Hippocampal formation (tissue), 2 donors: ENCODE data around the gene ANGPTL2.
"Not testable (repeated sequence)": the region's sequence is repeated elsewhere in the genome, so short reads cannot be mapped to it uniquely, and the experiment has no call there.

ENCODE experiments used
- DNase-seq, 2 donors: peaks; one replicate each; lab custom pipeline; 2025; lab: John Stamatoyannopoulos, UW

Gene ANGPTL2

GRCh38 chr9:127154390-127155191, 32.2 kb upstream of the ANGPTL2 start:
- DNase-seq, result peak; percentile 48 to 59

- DNase-seq, result no peak
Measured at GRCh38 chr9:127154003-127154389, 31.6 kb upstream of the ANGPTL2 start.

- DNase-seq, result no peak
Measured at GRCh38 chr9:127153501-127153900, 31.1 kb upstream of the ANGPTL2 start.

DNA sequence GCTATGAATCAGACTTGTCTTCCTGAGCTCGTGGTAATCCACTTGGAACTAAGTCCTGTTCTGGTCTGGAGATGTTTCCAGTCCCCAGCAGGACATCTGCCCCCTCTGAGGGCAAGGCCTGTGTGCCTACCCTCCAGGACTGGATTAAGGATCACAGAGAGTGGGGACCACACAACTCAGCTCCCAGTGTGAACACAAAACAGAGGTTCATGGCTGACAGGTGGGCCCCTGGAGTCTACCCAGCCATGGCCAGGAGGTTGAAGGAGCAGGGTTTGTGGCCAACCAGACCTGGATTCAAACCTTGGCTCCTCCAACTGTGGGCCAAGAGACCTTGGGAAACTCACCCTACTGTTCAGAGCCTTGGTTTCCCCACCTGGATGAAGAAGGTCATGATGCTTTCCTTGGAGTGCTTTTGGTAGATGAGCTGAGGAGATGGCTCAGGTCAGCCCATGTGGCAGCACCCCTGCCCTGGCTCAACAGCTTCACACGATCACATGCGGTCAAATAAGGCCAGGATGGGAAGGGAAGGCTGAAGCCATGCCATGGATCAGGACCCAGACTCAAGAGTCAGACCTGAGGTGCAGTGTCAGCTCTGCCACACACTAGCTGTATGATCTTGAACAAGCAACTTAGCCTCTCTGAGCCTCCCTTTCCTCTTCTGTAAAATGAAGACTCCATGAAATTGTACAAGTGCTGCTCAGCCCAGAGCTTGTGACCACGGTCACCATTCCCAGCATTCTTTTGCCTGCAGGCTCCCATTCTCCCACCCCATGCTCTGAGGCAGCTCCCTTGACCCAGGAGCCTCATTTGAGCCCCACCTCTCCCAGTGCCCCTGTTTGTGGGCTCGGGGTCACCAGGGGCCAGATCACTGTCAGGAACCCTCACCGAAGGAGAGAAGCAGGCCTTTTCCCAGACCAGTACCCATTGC, 27.3 kb upstream of the ANGPTL2 start:
- DNase-seq, result no peak

- DNase-seq, result no peak
Measured at GRCh38 chr9:127149010-127149409, 26.6 kb upstream of the ANGPTL2 start.

GRCh38 chr9:127148014-127148413, 25.6 kb upstream of the ANGPTL2 start:
- DNase-seq, result no peak

GRCh38 chr9:127147251-127147650, 24.8 kb upstream of the ANGPTL2 start:
- no peak for DNase-seq

- DNase-seq, result not testable (repeated sequence)
Measured at GRCh38 chr9:127146841-127147240, 24.4 kb upstream of the ANGPTL2 start.

DNA sequence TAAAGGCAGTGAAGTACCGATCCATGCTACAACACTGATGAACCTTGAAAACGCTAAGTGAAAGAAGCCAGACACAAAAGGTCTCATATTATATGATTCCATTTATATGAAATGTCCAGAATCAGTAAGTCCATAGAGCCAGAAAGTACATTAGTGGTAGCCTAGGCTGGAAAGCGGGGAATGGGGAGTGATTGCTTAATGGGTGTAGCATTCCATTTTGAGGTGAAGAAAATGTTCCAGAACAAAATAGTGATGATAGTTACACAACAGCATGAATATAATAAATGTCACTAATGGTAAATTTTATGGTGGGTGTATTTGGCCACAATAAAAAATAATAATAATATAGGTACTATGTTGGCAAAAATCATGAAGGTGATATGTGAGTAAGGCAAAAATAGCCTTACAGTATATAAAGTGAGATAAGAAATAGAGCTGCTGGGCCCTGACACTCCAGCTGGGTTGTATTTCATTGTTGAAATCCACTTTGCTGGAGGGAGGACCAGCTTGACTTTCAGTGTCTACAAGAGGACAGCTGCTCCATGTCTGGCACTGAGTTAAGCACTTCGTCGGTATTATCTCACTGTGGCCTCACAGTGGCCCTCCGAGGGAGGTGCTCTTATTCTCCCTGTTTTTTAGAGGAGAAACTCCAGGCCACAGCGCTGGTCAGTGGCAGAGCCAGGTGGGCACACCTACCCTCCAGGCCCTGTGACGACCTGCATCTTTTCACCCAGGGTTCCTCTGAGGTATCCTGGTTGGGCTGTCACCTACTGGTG, 22.4 kb upstream of the ANGPTL2 start:
- DNase-seq, result no peak

- no peak for DNase-seq
Measured at GRCh38 chr9:127143920-127144465, 21.6 kb upstream of the ANGPTL2 start.

DNA sequence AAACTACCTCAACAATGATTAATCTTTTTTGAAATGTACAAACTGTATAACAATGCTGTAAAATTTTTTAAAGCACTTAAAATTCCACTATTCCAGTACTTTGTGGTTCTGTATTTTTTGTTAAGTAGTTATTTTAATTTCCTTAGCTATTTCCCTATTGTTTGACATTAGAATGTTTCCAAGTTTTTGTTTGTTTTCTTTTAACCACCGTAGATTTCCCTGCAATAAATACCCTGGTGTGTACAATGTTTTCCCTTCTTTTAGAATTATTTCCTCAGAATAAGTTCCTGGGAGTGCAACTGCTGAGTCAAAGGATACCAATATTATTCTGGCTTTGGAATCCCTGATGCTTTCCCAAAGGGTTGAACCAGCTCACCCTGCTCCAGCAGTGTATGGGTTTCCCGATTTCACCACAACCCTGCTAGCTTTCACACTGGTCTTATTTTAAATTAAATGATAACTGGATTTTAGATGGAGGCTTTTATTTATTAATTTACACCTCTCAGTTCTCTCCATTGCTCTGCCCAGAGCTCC, 20.6 kb upstream of the ANGPTL2 start:
- DNase-seq, result no peak

- no peak for DNase-seq
Measured at GRCh38 chr9:127142291-127142690, 19.9 kb upstream of the ANGPTL2 start.

DNA sequence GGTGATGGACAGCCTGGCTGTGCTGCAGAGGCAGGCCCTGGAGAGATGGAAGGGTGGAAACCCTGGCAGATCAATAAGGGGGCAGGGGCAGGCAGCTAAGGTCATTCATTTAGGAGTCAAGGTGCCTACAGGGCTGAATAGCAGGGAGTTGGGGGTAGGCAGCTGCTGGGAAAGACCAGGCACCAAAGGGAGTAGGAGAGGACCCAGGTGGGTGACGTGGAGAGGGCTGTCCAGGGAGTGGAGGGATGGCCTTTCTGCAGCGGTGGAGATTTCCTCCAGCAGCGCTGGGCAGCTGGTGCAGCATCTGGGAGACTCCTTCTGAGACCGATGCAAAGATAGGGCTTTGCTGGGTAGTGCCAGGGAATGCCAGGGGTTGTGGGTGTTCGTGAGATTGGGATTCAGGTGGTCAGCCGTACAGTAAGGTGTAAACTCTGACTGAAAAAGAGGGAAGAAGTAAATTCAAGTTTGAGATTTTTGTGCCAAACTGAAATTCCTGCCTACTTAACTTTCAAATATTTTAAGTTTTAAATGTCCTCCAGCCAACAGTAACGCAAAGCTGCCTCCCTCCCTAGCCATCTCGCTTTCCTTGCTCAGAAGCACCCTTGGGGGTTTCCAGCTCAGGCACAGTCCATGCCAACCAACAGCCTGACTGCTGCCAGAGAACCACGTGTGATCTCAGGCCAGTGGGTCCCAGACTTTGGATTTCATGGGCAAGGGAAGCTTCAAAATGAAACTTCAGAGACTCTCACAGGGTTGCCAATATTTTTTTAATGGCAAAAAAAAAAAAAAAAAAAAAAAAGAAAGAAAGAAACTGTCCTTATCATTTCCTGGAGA, 18.6 kb upstream of the ANGPTL2 start:
- no peak for DNase-seq

DNA sequence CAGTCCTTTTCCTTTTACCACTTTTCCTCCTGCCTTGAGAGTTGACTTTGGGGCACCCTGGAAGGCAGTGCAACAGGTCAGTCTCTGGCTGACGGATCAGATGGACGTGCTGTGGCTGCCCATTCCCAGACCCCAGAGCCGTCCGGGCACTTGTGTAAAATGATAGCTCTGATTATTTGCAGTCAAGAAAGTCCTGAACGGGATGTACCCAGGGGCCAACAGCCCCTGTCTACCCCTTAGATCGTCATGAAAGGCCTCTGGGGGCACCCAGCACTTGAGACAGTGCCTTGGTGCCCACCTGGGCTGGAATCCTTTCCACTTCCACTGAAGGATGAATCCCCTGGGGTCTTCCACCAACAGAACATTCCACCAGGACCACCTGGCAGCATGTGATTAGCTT, 17.7 kb upstream of the ANGPTL2 start:
- DNase-seq, result no peak

DNA sequence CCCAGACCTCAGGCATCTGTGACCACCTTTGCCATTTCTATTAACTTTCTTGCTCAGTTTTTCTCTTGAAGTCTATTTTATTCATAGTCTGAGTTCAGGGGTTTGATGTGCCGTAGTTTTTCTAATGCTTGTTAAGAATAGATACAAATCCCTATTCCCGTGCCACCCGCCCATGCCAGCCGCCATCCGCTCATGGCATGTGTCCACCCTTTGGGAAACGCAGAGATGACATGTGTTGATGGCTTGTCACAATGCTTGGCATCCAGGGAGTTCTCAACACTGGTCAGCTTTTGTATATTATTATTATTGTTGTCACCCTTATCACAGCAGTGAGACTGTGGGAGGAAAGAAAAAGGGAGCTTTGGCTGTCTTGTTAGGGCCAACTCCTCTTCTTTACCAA, 17.3 kb upstream of the ANGPTL2 start:
- no peak for DNase-seq

DNA sequence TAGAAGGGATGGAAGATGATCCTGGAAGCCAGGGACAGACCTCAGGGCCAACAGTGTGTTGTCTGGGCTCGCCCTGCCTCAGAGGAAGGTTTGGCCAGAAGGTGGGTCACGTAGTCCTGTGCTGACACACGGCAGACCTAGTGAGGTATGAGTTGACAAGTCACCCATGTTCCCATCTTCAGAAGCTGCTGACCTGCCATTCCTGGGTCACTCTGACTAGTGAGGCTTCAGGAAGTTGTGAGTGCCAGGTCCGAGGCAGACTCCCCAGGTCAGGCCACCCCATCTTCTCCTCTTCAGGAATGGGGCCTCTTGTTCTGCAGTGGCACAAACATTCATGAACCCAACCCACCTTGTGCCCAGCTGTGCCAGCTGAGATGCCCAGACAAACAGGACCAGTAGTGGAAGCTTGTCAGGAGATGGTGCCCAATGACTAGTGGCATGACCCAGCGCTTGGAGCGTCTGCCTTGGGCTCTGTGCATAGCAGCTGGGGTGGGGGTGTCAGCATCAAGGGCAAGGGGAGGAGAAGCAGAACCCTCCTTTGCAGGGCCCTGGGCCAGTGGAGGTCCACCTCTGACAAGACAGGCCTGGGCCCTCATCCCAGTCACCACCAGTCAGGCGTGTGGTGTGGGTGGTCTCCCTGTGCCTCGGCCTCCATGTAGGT, 16.8 kb upstream of the ANGPTL2 start:
- DNase-seq, result no peak

- DNase-seq, result no peak
Measured at GRCh38 chr9:127138444-127138843, 16.0 kb upstream of the ANGPTL2 start.

DNA sequence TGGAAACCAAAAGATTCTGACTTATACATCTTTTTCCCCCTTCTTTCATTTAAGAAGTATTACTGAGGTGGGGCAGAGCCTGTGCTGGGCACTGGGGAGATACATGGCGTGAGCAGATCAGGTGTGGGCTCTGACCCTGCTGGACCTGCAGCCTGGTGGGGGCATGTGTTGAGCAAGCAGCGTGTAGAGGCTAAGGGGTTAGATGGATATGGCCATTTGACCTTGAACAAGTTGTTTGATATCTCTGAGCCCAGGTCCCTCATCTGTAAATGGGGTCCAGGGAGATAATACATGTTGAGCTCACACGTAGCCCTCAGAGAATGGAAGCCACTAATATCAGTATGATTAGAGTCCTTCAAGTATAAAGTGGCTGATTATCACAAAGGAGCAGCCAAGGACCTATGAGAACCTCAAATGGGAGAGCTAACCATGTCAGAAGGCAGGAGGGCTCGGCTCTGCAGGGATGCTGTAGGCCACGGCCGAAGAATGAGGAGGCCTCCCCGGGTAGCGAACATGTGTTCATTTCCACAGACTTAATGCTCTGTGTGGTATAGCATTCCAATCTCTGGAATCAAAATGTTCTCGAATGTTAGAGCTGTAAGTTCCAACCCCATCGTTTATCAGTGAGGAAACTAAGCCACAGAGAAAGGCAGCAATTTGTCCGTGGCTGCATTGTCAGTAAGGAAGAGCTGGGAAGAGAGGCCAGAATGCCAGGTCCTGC, 15.4 kb upstream of the ANGPTL2 start:
- no peak for DNase-seq

GRCh38 chr9:127136880-127137639, 14.6 kb upstream of the ANGPTL2 start:
- no peak for DNase-seq
